Astrocyte (in vitro differentiated cells and primary cell): ENCODE results near the gene PADI3. TPM values are rescaled to one million over a fixed set of nuclear protein-coding genes. Genes with fewer than 3 reads are reported as not detected.

ENCODE experiments used
- DNase-seq: peaks from one replicate; pipeline ENCODE4 v3.0.0-alpha.2; 2010; ENCODE audit warnings: low read depth
- FAIRE-seq: peaks from 2 replicates; lab custom pipeline; 2011; peaks lifted over from hg19 to GRCh38; lab: Jason Lieb, UNC
- H2AFZ ChIP-seq: 2 replicates; pipeline ENCODE4 v1.6.0; 2012; ENCODE audit warnings: low read depth, low read length, inconsistent platforms
- H3K27ac ChIP-seq: 2 replicates; pipeline ENCODE4 v1.5.1; 2011; ENCODE audit warnings: low read depth, low read length, inconsistent platforms
- H3K27me3 ChIP-seq: 2 replicates; pipeline ENCODE4 v1.6.0; 2011; ENCODE audit warnings: low read length, inconsistent platforms; ENCODE audit not compliant: insufficient read depth
- H3K36me3 ChIP-seq: 2 replicates; pipeline ENCODE4 v1.5.1; 2011; ENCODE audit warnings: low read length, inconsistent platforms; ENCODE audit not compliant: insufficient read depth
- H3K4me1 ChIP-seq: 2 replicates; pipeline ENCODE4 v1.5.1; 2011; ENCODE audit warnings: low read length, inconsistent platforms; ENCODE audit not compliant: insufficient read depth
- H3K4me2 ChIP-seq: 2 replicates; pipeline ENCODE4 v1.6.0; 2012; ENCODE audit warnings: low read length, inconsistent platforms
- H3K4me3 ChIP-seq: 2 replicates; pipeline ENCODE4 v1.5.1; 2011; ENCODE audit warnings: low read depth, mild to moderate bottlenecking, low read length, inconsistent platforms; ENCODE audit not compliant: insufficient read depth
- H3K79me2 ChIP-seq: 2 replicates; pipeline ENCODE4 v1.6.0; 2012; ENCODE audit warnings: mild to moderate bottlenecking, low read length, inconsistent platforms; ENCODE audit not compliant: insufficient read depth
- H3K9ac ChIP-seq: 2 replicates; pipeline ENCODE4 v1.6.0; 2012; ENCODE audit warnings: mild to moderate bottlenecking, low read length, inconsistent platforms
- H3K9me3 ChIP-seq: 2 replicates; pipeline ENCODE4 v1.5.1; 2012; ENCODE audit warnings: low read depth, mild to moderate bottlenecking, low read length, inconsistent platforms; ENCODE audit not compliant: insufficient read depth
- H4K20me1 ChIP-seq: 2 replicates; pipeline ENCODE4 v1.6.0; 2012; ENCODE audit warnings: low read length, inconsistent platforms; ENCODE audit not compliant: insufficient read depth
- H3K27ac Mint-ChIP-seq: one replicate; pipeline ENCODE4 v1.8.0; 2021; ENCODE audit warnings: mild to moderate bottlenecking, mixed read lengths; ENCODE audit not compliant: unreplicated experiment
- H3K27me3 Mint-ChIP-seq: one replicate; pipeline ENCODE4 v1.8.0; 2021; ENCODE audit warnings: low read depth, mixed read lengths; ENCODE audit not compliant: unreplicated experiment
- H3K36me3 Mint-ChIP-seq: one replicate; pipeline ENCODE4 v1.8.0; 2021; ENCODE audit warnings: low read depth, mixed read lengths; ENCODE audit not compliant: unreplicated experiment
- H3K4me1 Mint-ChIP-seq: one replicate; pipeline ENCODE4 v1.8.0; 2021; ENCODE audit warnings: low read depth, mixed read lengths; ENCODE audit not compliant: unreplicated experiment
- H3K4me3 Mint-ChIP-seq: one replicate; pipeline ENCODE4 v1.8.0; 2021; ENCODE audit warnings: mild to moderate bottlenecking, moderate library complexity, mixed read lengths; ENCODE audit not compliant: unreplicated experiment
- H3K9me3 Mint-ChIP-seq: one replicate; pipeline ENCODE4 v1.8.0; 2021; ENCODE audit warnings: mild to moderate bottlenecking, mixed read lengths; ENCODE audit not compliant: unreplicated experiment
- CTCF ChIP-seq: IDR thresholded peaks from 2 replicates; pipeline ENCODE4 v1.5.1; 2011; ENCODE audit warnings: low read depth, mild to moderate bottlenecking, inconsistent platforms, low read length, moderate library complexity; ENCODE audit not compliant: insufficient read depth
- EZH2 ChIP-seq: IDR thresholded peaks from 2 replicates; pipeline ENCODE4 v1.6.1; 2012; ENCODE audit warnings: mild to moderate bottlenecking, low read length, inconsistent platforms; ENCODE audit not compliant: insufficient read depth
- total RNA-seq: library from RNA; stranded (reverse); gene quantifications from 2 replicates; pipeline ENCODE4 v1.2.1, GENCODE V29; 2021

The PADI3 gene
- total RNA-seq, 1 donor from 2014 or later: 0.09 TPM

DNA sequence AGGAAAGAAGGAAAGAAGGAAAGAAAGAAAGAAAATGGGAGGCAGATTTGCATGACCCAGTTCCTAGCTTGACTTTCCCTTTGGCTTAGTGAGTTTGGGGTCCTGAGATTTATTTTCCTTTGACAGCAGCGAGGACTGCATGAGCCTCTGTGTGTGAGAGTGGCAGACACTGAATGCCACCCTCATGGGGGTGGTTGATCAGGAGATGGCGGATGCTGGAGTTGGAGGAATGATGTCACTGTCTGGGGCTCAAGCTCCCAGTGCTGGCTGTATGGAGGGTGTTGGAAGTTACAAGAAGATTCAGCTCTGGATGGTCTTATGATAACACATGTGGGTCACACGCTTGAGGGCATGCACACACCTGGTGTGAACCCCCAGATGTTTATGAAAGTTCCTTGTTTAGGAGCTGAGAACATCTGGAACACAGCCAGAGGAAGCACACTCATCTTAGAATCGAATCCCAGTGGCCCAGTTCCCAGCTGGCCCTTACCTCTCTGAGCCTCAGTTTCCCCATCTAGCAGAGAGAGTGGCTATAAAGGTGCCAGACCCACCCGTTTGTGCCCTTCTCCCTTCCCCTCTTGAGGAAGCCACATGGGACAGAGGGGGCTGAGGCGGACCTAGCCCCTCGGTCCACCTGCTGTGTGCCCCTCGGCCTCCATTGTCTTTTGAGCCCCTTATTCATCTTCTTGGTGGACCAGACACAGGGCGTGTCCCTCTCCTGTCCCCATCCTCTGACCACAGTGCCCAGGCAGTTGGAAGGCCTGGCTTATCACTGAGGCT, 64.8 kb downstream of the PADI3 start:
- Mint-ChIP-seq H3K4me3 (no peak overlapping the region), H3K36me3 (no peaks in the 10 kb centered on the region), H3K27ac (no peak overlapping the region), H3K27me3 (peaks cover 41% of the 10 kb centered on the region), H3K9me3 (no peaks in the 10 kb centered on the region), H3K4me1 (no peaks in the 10 kb centered on the region)
- H3K4me1 ChIP-seq: no peaks in the 10 kb centered on the region
- TF ChIP-seq EZH2 (no peak), CTCF (no peak)
- H2AFZ ChIP-seq: no peak overlapping the region
- H3K9me3 ChIP-seq: no peaks in the 10 kb centered on the region
- no peaks in the 10 kb centered on the region for H3K36me3 ChIP-seq
- no peaks in the 10 kb centered on the region for H4K20me1 ChIP-seq
- no peak overlapping the region for H3K4me3 ChIP-seq
- DNase-seq: no peak
- no peaks in the 10 kb centered on the region for H3K79me2 ChIP-seq
- no peak overlapping the region for H3K4me2 ChIP-seq
- peaks cover 12% of the 10 kb centered on the region for H3K27me3 ChIP-seq
- H3K27ac ChIP-seq: no peak overlapping the region
- FAIRE-seq: no peak
- no peak overlapping the region for H3K9ac ChIP-seq

DNA sequence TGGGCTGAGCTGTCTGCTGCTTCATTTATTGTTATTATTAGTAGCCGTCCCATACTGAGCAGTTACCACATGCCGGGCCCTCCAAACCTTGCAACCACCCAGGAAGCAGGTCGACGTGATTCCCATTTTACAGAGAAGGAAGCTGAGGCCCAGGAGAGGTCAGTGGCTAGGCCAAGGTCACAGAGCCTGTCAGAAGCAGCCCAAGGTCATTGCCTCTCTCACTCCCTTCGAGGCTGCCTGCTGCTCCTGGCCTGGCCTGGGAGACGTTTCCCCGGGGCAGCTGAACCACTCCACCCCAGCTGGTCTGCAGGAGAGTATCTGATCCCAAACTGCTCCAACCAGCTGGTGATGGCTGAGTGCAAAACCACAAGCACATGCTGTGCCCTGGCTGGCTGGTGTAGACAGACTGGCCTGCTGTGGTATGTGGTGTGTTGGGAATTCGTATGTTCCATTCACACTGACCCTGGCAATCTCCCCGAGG, 65.6 kb downstream of the PADI3 start:
- FAIRE-seq: no peak

More for the DNA sequence above, 65.6 kb downstream of the PADI3 start:
- no peaks in the 10 kb centered on the region for H3K79me2 ChIP-seq
- no peak for DNase-seq
- H3K27ac ChIP-seq: no peak overlapping the region
- H3K4me3 ChIP-seq: no peak overlapping the region
- no peak overlapping the region for H2AFZ ChIP-seq
- no peaks in the 10 kb centered on the region for H3K4me1 Mint-ChIP-seq
- H3K4me2 ChIP-seq: no peak overlapping the region
- H3K9me3 Mint-ChIP-seq: peaks cover 2% of the 10 kb centered on the region
- H3K27ac Mint-ChIP-seq: no peak overlapping the region
- peaks cover 37% of the 10 kb centered on the region for H3K27me3 Mint-ChIP-seq
- H3K9me3 ChIP-seq: no peaks in the 10 kb centered on the region
- H3K27me3 ChIP-seq: peaks cover 13% of the 10 kb centered on the region
- no peak overlapping the region for H3K4me3 Mint-ChIP-seq
- H4K20me1 ChIP-seq: no peaks in the 10 kb centered on the region
- H3K36me3 ChIP-seq: no peaks in the 10 kb centered on the region
- H3K4me1 ChIP-seq: no peaks in the 10 kb centered on the region
- H3K9ac ChIP-seq: no peak overlapping the region
- H3K36me3 Mint-ChIP-seq: no peaks in the 10 kb centered on the region
- TF ChIP-seq EZH2 (no peak), CTCF (no peak)
